HepG2 (cell line): ENCODE measurements around the gene KLC4. TPM values are rescaled to one million over a fixed set of nuclear protein-coding genes. Genes with fewer than 3 reads are reported as not detected.

Experiments used
- IKZF1 ChIP-seq: fragments of 450-650 bp; IDR thresholded peaks from 2 replicates; pipeline ENCODE4 v1.7.1; 2016
- KLF9 ChIP-seq: IDR thresholded peaks from 2 replicates; pipeline ENCODE4 v1.6.1; 2016; ENCODE audit warnings: low read depth
- MIER3 ChIP-seq: IDR thresholded peaks from 2 replicates; pipeline ENCODE4 v1.6.1; 2016; ENCODE audit warnings: missing compliant biosample characterization, borderline replicate concordance
- NCOA1 ChIP-seq: sonication (generic); formaldehyde crosslinking; IDR thresholded peaks from 2 replicates; pipeline ENCODE4 v1.9.0; 2021; ENCODE audit warnings: missing genetic modification reagents
- NKX3-1 ChIP-seq: sonication (generic); formaldehyde crosslinking; IDR thresholded peaks from 2 replicates; pipeline ENCODE4 v1.5.0; 2020; ENCODE audit warnings: missing genetic modification reagents
- TAF15 ChIP-seq: fragments of 200-400 bp; formaldehyde crosslinking; IDR thresholded peaks from one replicate; pipeline ENCODE4 v1.6.1; 2018; ENCODE audit warnings: mild to moderate bottlenecking, low read depth, low read length; ENCODE audit not compliant: poor library complexity, severe bottlenecking
- TCF7 ChIP-seq: sonication (generic); IDR thresholded peaks from 2 replicates; pipeline ENCODE4 v1.6.1; 2016; ENCODE audit warnings: antibody characterized with exemption, low read depth
- ZNF292 ChIP-seq: sonication (generic); formaldehyde crosslinking; IDR thresholded peaks from 2 replicates; pipeline ENCODE4 v1.8.1; 2022; ENCODE audit warnings: mild to moderate bottlenecking, low read depth, missing genetic modification reagents, borderline replicate concordance
- ZNF343 ChIP-seq: sonication (generic); formaldehyde crosslinking; IDR thresholded peaks from 2 replicates; pipeline ENCODE4 v1.4.0; 2020; ENCODE audit warnings: mild to moderate bottlenecking, missing genetic modification reagents
- ZNF615 ChIP-seq: sonication (generic); formaldehyde crosslinking; IDR thresholded peaks from 2 replicates; pipeline ENCODE4 v1.5.0; 2020; ENCODE audit warnings: mild to moderate bottlenecking, missing genetic modification reagents, borderline replicate concordance
- ZNF629 ChIP-seq: sonication (generic); formaldehyde crosslinking; conservative IDR thresholded peaks from 2 replicates; pipeline ENCODE4 v1.5.0; 2020; ENCODE audit warnings: missing genetic modification reagents
- polyA plus RNA-seq, 8 experiments: library from polyadenylated mRNA; depleted of rRNA in 3 of 8; stranded (reverse) in 7 of 8; unstranded in 1 of 8; fragments of >200 nt; fragmentation: Illumina TruSeq in 4 of 8; extraction: Trizol in 4 of 8; gene quantifications; 2 replicates each; pipeline versions ENCODE4 v1.2.1 to v1.2.3, GENCODE V29; 2011 to 2016; ENCODE audit warnings: low read depth in 4 of 8, missing spikeins in 1 of 8, mixed read lengths in 1 of 8; ENCODE audit not compliant: insufficient read depth in 1 of 8
- total RNA-seq, 5 experiments: library from RNA; depleted of rRNA; stranded (reverse); fragments of >200 nt; fragmentation: Illumina TruSeq; extraction: Trizol; gene quantifications; 2 replicates each; pipeline ENCODE4 v1.2.3, GENCODE V29; 2016; ENCODE audit warnings: low read depth in 1 of 5
- TF ChIP-seq, protein P1 (sequence below): IDR thresholded peaks from 2 replicates; pipeline ENCODE4 v1.6.1; 2012; ENCODE audit warnings: inconsistent platforms
- TF ChIP-seq, protein P2 (sequence below): sonication (generic); formaldehyde crosslinking; IDR thresholded peaks from 2 replicates; pipeline ENCODE4 v1.5.1; 2020; ENCODE audit warnings: mild to moderate bottlenecking, missing genetic modification reagents, borderline replicate concordance
- TF ChIP-seq, protein P3 (sequence below): sonication (generic); formaldehyde crosslinking; IDR thresholded peaks from 2 replicates; pipeline ENCODE4 v1.5.0; 2020; ENCODE audit warnings: missing genetic modification reagents
- TF ChIP-seq, protein P4 (sequence below), 2 experiments: fragments of 450-650 bp in 1 of 2; sonication (generic) in 1 of 2; formaldehyde crosslinking in 1 of 2; IDR thresholded peaks; 2 replicates each; pipeline versions ENCODE4 v1.6.1 to v1.8.0; 2016 to 2022; ENCODE audit warnings: antibody characterized with exemption in 1 of 2, mild to moderate bottlenecking in 1 of 2, missing genetic modification reagents in 1 of 2
- TF ChIP-seq, protein P5 (sequence below): sonication (generic); formaldehyde crosslinking; IDR thresholded peaks from 2 replicates; pipeline ENCODE4 v1.5.0; 2020; ENCODE audit warnings: mild to moderate bottlenecking, missing genetic modification reagents, moderate library complexity

The KLC4 gene
- total and polyA plus RNA-seq, 2 of the 13 experiments (the other 11 are each of a cell fraction or from before 2014, with no cell fraction given): 45.4 to 70.4 TPM

DNA sequence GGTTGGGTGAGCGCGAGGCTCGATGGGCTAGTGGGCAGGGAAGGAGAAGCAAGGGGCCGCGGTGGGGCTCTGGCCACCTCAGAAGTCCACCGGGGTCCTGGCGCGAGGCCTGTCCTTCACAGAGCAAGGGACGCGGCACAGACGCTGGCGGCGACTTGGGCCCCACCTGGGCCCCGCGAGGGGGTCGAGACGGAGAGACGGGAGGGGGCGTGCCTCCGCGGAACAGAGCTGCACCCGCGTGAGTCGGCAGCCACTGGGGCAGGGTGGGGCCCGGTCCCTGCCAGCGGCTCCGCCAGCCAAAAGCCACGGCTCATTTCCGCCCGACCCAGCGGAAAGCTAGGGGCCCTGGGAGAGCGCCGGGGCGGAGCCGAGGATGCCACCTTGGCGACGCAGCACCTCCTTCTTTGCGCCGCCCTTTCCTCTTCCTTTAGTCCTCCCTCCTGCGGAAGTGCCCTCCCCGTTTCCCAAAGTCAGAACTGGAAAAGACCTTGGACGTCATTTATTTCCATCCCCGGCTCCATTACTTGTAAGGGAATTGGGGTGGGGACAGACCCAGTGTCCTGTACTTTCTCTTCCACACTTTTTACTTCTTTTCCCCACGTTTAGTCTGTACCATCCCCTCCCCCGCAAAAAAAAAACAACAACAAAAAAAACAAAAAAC lies 5.8 kb upstream of the KLC4 start, which contains the start of gene CUL7 (continued):
- TF ChIP-seq, protein P1, sequence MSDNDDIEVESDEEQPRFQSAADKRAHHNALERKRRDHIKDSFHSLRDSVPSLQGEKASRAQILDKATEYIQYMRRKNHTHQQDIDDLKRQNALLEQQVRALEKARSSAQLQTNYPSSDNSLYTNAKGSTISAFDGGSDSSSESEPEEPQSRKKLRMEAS: peak; percentile 87
- TF ChIP-seq TAF15 (peak; percentile 90), TCF7 (no peak), ZNF343 (CRISPR knock-in tag) (peak; percentile 81), MIER3 (CRISPR knock-in tag) (peak; percentile 91), ZNF629 (CRISPR knock-in tag) (no peak), NCOA1 (CRISPR knock-in tag) (peak; percentile 77), ZNF292 (0 out of 2 replicates have a peak, but pooled peaks have one; percentile 45), IKZF1 (no peak), ZNF615 (peak; percentile 79), KLF9 (CRISPR knock-in tag) (peak; percentile 98), NKX3-1 (0 out of 2 replicates have a peak, but pooled peaks have one; percentile 49)
- TF ChIP-seq, protein P2, sequence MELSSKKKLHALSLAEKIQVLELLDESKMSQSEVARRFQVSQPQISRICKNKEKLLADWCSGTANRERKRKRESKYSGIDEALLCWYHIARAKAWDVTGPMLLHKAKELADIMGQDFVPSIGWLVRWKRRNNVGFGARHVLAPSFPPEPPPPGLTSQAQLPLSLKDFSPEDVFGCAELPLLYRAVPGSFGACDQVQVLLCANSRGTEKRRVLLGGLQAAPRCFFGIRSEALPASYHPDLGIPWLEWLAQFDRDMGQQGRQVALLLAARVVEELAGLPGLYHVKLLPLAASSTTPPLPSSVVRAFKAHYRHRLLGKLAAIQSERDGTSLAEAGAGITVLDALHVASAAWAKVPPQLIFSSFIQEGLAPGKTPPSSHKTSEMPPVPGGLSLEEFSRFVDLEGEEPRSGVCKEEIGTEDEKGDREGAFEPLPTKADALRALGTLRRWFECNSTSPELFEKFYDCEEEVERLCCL (CRISPR knock-in tag): no peak
- TF ChIP-seq, protein P3, sequence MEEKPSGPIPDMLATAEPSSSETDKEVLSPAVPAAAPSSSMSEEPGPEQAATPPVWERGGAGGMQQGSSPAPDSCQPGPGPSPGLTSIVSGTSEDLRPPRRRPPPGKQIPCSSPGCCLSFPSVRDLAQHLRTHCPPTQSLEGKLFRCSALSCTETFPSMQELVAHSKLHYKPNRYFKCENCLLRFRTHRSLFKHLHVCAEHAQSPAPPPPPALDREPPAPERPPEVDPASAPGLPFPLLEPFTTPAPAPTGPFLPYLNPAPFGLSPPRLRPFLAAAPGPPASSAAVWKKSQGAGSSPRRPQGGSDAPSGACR (CRISPR knock-in tag): peak; percentile 95
- TF ChIP-seq, protein P4, sequence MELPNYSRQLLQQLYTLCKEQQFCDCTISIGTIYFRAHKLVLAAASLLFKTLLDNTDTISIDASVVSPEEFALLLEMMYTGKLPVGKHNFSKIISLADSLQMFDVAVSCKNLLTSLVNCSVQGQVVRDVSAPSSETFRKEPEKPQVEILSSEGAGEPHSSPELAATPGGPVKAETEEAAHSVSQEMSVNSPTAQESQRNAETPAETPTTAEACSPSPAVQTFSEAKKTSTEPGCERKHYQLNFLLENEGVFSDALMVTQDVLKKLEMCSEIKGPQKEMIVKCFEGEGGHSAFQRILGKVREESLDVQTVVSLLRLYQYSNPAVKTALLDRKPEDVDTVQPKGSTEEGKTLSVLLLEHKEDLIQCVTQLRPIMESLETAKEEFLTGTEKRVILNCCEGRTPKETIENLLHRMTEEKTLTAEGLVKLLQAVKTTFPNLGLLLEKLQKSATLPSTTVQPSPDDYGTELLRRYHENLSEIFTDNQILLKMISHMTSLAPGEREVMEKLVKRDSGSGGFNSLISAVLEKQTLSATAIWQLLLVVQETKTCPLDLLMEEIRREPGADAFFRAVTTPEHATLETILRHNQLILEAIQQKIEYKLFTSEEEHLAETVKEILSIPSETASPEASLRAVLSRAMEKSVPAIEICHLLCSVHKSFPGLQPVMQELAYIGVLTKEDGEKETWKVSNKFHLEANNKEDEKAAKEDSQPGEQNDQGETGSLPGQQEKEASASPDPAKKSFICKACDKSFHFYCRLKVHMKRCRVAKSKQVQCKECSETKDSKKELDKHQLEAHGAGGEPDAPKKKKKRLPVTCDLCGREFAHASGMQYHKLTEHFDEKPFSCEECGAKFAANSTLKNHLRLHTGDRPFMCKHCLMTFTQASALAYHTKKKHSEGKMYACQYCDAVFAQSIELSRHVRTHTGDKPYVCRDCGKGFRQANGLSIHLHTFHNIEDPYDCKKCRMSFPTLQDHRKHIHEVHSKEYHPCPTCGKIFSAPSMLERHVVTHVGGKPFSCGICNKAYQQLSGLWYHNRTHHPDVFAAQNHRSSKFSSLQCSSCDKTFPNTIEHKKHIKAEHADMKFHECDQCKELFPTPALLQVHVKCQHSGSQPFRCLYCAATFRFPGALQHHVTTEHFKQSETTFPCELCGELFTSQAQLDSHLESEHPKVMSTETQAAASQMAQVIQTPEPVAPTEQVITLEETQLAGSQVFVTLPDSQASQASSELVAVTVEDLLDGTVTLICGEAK (IDR thresholded peaks at IDR 0.05): no peak
- TF ChIP-seq, protein P4 (CRISPR knock-in tag; IDR thresholded peaks at IDR 0.05): no peak; the same call in none of the 2 replicates
- TF ChIP-seq, protein P5, sequence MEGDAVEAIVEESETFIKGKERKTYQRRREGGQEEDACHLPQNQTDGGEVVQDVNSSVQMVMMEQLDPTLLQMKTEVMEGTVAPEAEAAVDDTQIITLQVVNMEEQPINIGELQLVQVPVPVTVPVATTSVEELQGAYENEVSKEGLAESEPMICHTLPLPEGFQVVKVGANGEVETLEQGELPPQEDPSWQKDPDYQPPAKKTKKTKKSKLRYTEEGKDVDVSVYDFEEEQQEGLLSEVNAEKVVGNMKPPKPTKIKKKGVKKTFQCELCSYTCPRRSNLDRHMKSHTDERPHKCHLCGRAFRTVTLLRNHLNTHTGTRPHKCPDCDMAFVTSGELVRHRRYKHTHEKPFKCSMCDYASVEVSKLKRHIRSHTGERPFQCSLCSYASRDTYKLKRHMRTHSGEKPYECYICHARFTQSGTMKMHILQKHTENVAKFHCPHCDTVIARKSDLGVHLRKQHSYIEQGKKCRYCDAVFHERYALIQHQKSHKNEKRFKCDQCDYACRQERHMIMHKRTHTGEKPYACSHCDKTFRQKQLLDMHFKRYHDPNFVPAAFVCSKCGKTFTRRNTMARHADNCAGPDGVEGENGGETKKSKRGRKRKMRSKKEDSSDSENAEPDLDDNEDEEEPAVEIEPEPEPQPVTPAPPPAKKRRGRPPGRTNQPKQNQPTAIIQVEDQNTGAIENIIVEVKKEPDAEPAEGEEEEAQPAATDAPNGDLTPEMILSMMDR (CRISPR knock-in tag): no peak
